Measurements from ENCODE around the gene BMPER.

The BMPER gene

GRCh38 chr7:34061149-34061548, 155.8 kb downstream of the BMPER start:
- peaks cover 5% of the 10 kb centered on the region for H3K4me1 ChIP-seq (ENCODE audit: control insufficient read depth, insufficient read depth, low read length, poor library complexity, severe bottlenecking)
- H3K4me3 ChIP-seq (ENCODE audit: extremely low read depth, insufficient read depth, low read length, poor library complexity, severe bottlenecking) = no peak overlapping the region
- H3K9me3 ChIP-seq (ENCODE audit: control insufficient read depth, low read length) = no peaks in the 10 kb centered on the region
- no peak overlapping the region for H3K27ac ChIP-seq (ENCODE audit: low read depth, low read length, severe bottlenecking)
- WGBS, 2 experiments (ENCODE audit: insufficient coverage in 2 of 2) = no CpG with 5 or more reads among the region's 2 CpGs
- H3K36me3 ChIP-seq (ENCODE audit: control insufficient read depth, insufficient read depth, low read length) = peaks cover 71% of the 10 kb centered on the region

- H3K36me3 ChIP-seq (ENCODE audit: control insufficient read depth, insufficient read depth, low read length) = peaks cover 69% of the 10 kb centered on the region
- no peak overlapping the region for H3K4me3 ChIP-seq (ENCODE audit: extremely low read depth, insufficient read depth, low read length, poor library complexity, severe bottlenecking)
- H3K9me3 ChIP-seq (ENCODE audit: control insufficient read depth, low read length) = no peaks in the 10 kb centered on the region
- H3K4me1 ChIP-seq (ENCODE audit: control insufficient read depth, insufficient read depth, low read length, poor library complexity, severe bottlenecking) = peaks cover 2% of the 10 kb centered on the region
- 95 to 100% methylated on average over 3 to 4 of the region's 4 CpGs for WGBS, 2 experiments (ENCODE audit: insufficient coverage in 2 of 2)
- H3K27ac ChIP-seq (ENCODE audit: low read depth, low read length, severe bottlenecking) = no peak overlapping the region
Measured at GRCh38 chr7:34062341-34062740, 157.0 kb downstream of the BMPER start.

GRCh38 chr7:34062826-34063225, 157.5 kb downstream of the BMPER start:
- Histone ChIP-seq H3K27ac (ENCODE audit: low read depth, low read length, severe bottlenecking) (no peak overlapping the region), H3K4me3 (ENCODE audit: extremely low read depth, insufficient read depth, low read length, poor library complexity, severe bottlenecking) (no peak overlapping the region), H3K9me3 (ENCODE audit: control insufficient read depth, low read length) (no peaks in the 10 kb centered on the region), H3K4me1 (ENCODE audit: control insufficient read depth, insufficient read depth, low read length, poor library complexity, severe bottlenecking) (no peaks in the 10 kb centered on the region), H3K36me3 (ENCODE audit: control insufficient read depth, insufficient read depth, low read length) (peaks cover 70% of the 10 kb centered on the region)

GRCh38 chr7:34064519-34065158, 159.3 kb downstream of the BMPER start:
- Histone ChIP-seq H3K27ac (ENCODE audit: low read depth, low read length, severe bottlenecking) (no peak overlapping the region), H3K36me3 (ENCODE audit: control insufficient read depth, insufficient read depth, low read length) (peaks cover 71% of the 10 kb centered on the region), H3K4me1 (ENCODE audit: control insufficient read depth, insufficient read depth, low read length, poor library complexity, severe bottlenecking) (no peaks in the 10 kb centered on the region), H3K9me3 (ENCODE audit: control insufficient read depth, low read length) (no peaks in the 10 kb centered on the region), H3K4me3 (ENCODE audit: extremely low read depth, insufficient read depth, low read length, poor library complexity, severe bottlenecking) (no peak overlapping the region)
- 100% methylated on average over 2 of the region's 4 CpGs for WGBS, 2 experiments (ENCODE audit: insufficient coverage in 2 of 2)

GRCh38 chr7:34066411-34066810, 161.1 kb downstream of the BMPER start:
- Histone ChIP-seq H3K36me3 (ENCODE audit: control insufficient read depth, insufficient read depth, low read length) (peaks cover 71% of the 10 kb centered on the region), H3K4me3 (ENCODE audit: extremely low read depth, insufficient read depth, low read length, poor library complexity, severe bottlenecking) (no peak overlapping the region), H3K27ac (ENCODE audit: low read depth, low read length, severe bottlenecking) (no peak overlapping the region), H3K4me1 (ENCODE audit: control insufficient read depth, insufficient read depth, low read length, poor library complexity, severe bottlenecking) (peaks cover 4% of the 10 kb centered on the region), H3K9me3 (ENCODE audit: control insufficient read depth, low read length) (no peaks in the 10 kb centered on the region)
- WGBS, 2 experiments (ENCODE audit: insufficient coverage in 2 of 2) = 86% methylated on average over 1 of the region's 1 CpG

GRCh38 chr7:34067005-34067778, 161.9 kb downstream of the BMPER start:
- Histone ChIP-seq H3K4me3 (ENCODE audit: extremely low read depth, insufficient read depth, low read length, poor library complexity, severe bottlenecking) (no peak overlapping the region), H3K4me1 (ENCODE audit: control insufficient read depth, insufficient read depth, low read length, poor library complexity, severe bottlenecking) (peaks cover 4% of the 10 kb centered on the region), H3K9me3 (ENCODE audit: control insufficient read depth, low read length) (no peaks in the 10 kb centered on the region), H3K27ac (ENCODE audit: low read depth, low read length, severe bottlenecking) (no peak overlapping the region), H3K36me3 (ENCODE audit: control insufficient read depth, insufficient read depth, low read length) (peaks cover 73% of the 10 kb centered on the region)
- WGBS, 2 experiments (ENCODE audit: insufficient coverage in 2 of 2) = 95 to 96% methylated on average over 3 to 5 of the region's 7 CpGs

GRCh38 chr7:34069676-34070075, 164.3 kb downstream of the BMPER start:
- no peak overlapping the region for H3K27ac ChIP-seq (ENCODE audit: low read depth, low read length, severe bottlenecking)
- H3K36me3 ChIP-seq (ENCODE audit: control insufficient read depth, insufficient read depth, low read length) = peaks cover 67% of the 10 kb centered on the region
- no peak overlapping the region for H3K4me3 ChIP-seq (ENCODE audit: extremely low read depth, insufficient read depth, low read length, poor library complexity, severe bottlenecking)
- peaks cover 4% of the 10 kb centered on the region for H3K4me1 ChIP-seq (ENCODE audit: control insufficient read depth, insufficient read depth, low read length, poor library complexity, severe bottlenecking)
- H3K9me3 ChIP-seq (ENCODE audit: control insufficient read depth, low read length) = no peaks in the 10 kb centered on the region
- WGBS, 2 experiments (ENCODE audit: insufficient coverage in 2 of 2) = no CpG with 5 or more reads among the region's 2 CpGs

- Histone ChIP-seq H3K27ac (ENCODE audit: low read depth, low read length, severe bottlenecking) (no peak overlapping the region), H3K4me1 (ENCODE audit: control insufficient read depth, insufficient read depth, low read length, poor library complexity, severe bottlenecking) (peaks cover 4% of the 10 kb centered on the region), H3K9me3 (ENCODE audit: control insufficient read depth, low read length) (no peaks in the 10 kb centered on the region), H3K36me3 (ENCODE audit: control insufficient read depth, insufficient read depth, low read length) (peaks cover 65% of the 10 kb centered on the region), H3K4me3 (ENCODE audit: extremely low read depth, insufficient read depth, low read length, poor library complexity, severe bottlenecking) (no peak overlapping the region)
- 100% methylated on average over 2 to 3 of the region's 5 CpGs for WGBS, 2 experiments (ENCODE audit: insufficient coverage in 2 of 2)
Measured at GRCh38 chr7:34070511-34071323, 165.4 kb downstream of the BMPER start.

GRCh38 chr7:34073676-34074075, 168.3 kb downstream of the BMPER start:
- Histone ChIP-seq H3K4me3 (ENCODE audit: extremely low read depth, insufficient read depth, low read length, poor library complexity, severe bottlenecking) (no peak overlapping the region), H3K27ac (ENCODE audit: low read depth, low read length, severe bottlenecking) (no peak overlapping the region), H3K4me1 (ENCODE audit: control insufficient read depth, insufficient read depth, low read length, poor library complexity, severe bottlenecking) (peaks cover 4% of the 10 kb centered on the region), H3K9me3 (ENCODE audit: control insufficient read depth, low read length) (no peaks in the 10 kb centered on the region), H3K36me3 (ENCODE audit: control insufficient read depth, insufficient read depth, low read length) (peaks cover 50% of the 10 kb centered on the region)
- WGBS, 2 experiments (ENCODE audit: insufficient coverage in 2 of 2) = 67 to 85% methylated on average over 1 to 2 of the region's 2 CpGs

- 92 to 95% methylated on average over 5 of the region's 7 CpGs for WGBS, 2 experiments (ENCODE audit: insufficient coverage in 2 of 2)
- no peak overlapping the region for H3K27ac ChIP-seq (ENCODE audit: low read depth, low read length, severe bottlenecking)
- no peak overlapping the region for H3K4me3 ChIP-seq (ENCODE audit: extremely low read depth, insufficient read depth, low read length, poor library complexity, severe bottlenecking)
- H3K9me3 ChIP-seq (ENCODE audit: control insufficient read depth, low read length) = no peaks in the 10 kb centered on the region
- peaks cover 4% of the 10 kb centered on the region for H3K4me1 ChIP-seq (ENCODE audit: control insufficient read depth, insufficient read depth, low read length, poor library complexity, severe bottlenecking)
- H3K36me3 ChIP-seq (ENCODE audit: control insufficient read depth, insufficient read depth, low read length) = peaks cover 54% of the 10 kb centered on the region
Measured at GRCh38 chr7:34074421-34074820, 169.1 kb downstream of the BMPER start.
